ENCODE measurements around the gene SERPINB10.
A peak's percentile ranks its signal among the peaks of the same experiment; 100 is the strongest.

The SERPINB10 gene

GRCh38 chr18:63947051-63947790 lies 39.5 kb downstream of the SERPINB10 start:
- DNase-seq (ENCODE audit: low read depth) = no peak

GRCh38 chr18:63949068-63949737 lies 41.4 kb downstream of the SERPINB10 start, which contains the start of gene HMSD:
TSS of gene HMSD (plus strand) at chr18:63949301. CDS start at chr18:63953456, 4,155 bp downstream.
- no peak for DNase-seq (ENCODE audit: low read depth)

GRCh38 chr18:63951302-63951705 lies 43.5 kb downstream of the SERPINB10 start:
- DNase-seq (ENCODE audit: low read depth) = no peak

- DNase-seq (ENCODE audit: low read depth) = no peak
Observed at GRCh38 chr18:63953811-63954210, 46.1 kb downstream of the SERPINB10 start.

- no peak for DNase-seq (ENCODE audit: low read depth)
Observed at GRCh38 chr18:63956755-63957154, 49.0 kb downstream of the SERPINB10 start.

GRCh38 chr18:63960891-63961290 lies 53.1 kb downstream of the SERPINB10 start:
- DNase-seq (ENCODE audit: low read depth) = no peak

- DNase-seq (ENCODE audit: low read depth) = no peak
Observed at GRCh38 chr18:63961435-63961980, 53.8 kb downstream of the SERPINB10 start.

GRCh38 chr18:63962137-63962536 lies 54.4 kb downstream of the SERPINB10 start:
- DNase-seq (ENCODE audit: low read depth) = no peak

GRCh38 chr18:63963615-63964256 lies 56.0 kb downstream of the SERPINB10 start:
- DNase-seq (ENCODE audit: low read depth) = peak; percentile 16

- DNase-seq (ENCODE audit: low read depth) = no peak
Observed at GRCh38 chr18:63964908-63965307, 57.1 kb downstream of the SERPINB10 start.

- DNase-seq (ENCODE audit: low read depth) = no peak
Observed at GRCh38 chr18:63965716-63966330, 58.1 kb downstream of the SERPINB10 start.

GRCh38 chr18:63969942-63970808 lies 62.4 kb downstream of the SERPINB10 start, which contains the start of gene SERPINB8:
TSS of gene SERPINB8 (plus strand) at chr18:63970081. CDS start at chr18:63978309, 8,228 bp downstream.
- peak; percentile 72 for DNase-seq (ENCODE audit: low read depth)

- no peak for DNase-seq (ENCODE audit: low read depth)
Observed at GRCh38 chr18:63970809-63971205, 63.0 kb downstream of the SERPINB10 start.

- DNase-seq (ENCODE audit: low read depth) = no peak
Observed at GRCh38 chr18:63971320-63972001, 63.7 kb downstream of the SERPINB10 start.

GRCh38 chr18:63972002-63972376 lies 64.2 kb downstream of the SERPINB10 start:
- no peak for DNase-seq (ENCODE audit: low read depth)

- peak; percentile 12 for DNase-seq (ENCODE audit: low read depth)
Observed at GRCh38 chr18:63974991-63975390, 67.2 kb downstream of the SERPINB10 start.

- DNase-seq (ENCODE audit: low read depth) = no peak
Observed at GRCh38 chr18:63975628-63976027, 67.9 kb downstream of the SERPINB10 start.

- DNase-seq (ENCODE audit: low read depth) = no peak
Observed at GRCh38 chr18:63977040-63977439, 69.3 kb downstream of the SERPINB10 start.

GRCh38 chr18:63979409-63979920 lies 71.7 kb downstream of the SERPINB10 start:
- DNase-seq (ENCODE audit: low read depth) = peak; percentile 11

- no peak for DNase-seq (ENCODE audit: low read depth)
Observed at GRCh38 chr18:63980027-63980426, 72.3 kb downstream of the SERPINB10 start.

Data from T follicular helper cell (primary cell).